B cell (primary cell): ENCODE data around the gene PFDN5. TPM values are rescaled to one million over a fixed set of nuclear protein-coding genes. Genes with fewer than 3 reads are reported as not detected.

Experiments used
- ATAC-seq: fragments of 200-7000 bp; cut with Tn5 transposase; one replicate; pipeline ENCODE4 v1.10.0; 2021; ENCODE audit warnings: low read depth, mild to moderate bottlenecking, moderate number of reproducible peaks, moderate library complexity
- CTCF ChIA-PET: fragments of 350-600 bp; sonication (Branson Sonifier 250); formaldehyde crosslinking; loops from one replicate; lab custom pipeline; 2021; ENCODE audit warnings: antibody characterized with exemption, inconsistent platforms; lab: Charles Lee
- POLR2A ChIA-PET: fragments of 350-600 bp; sonication (Branson Sonifier 250); formaldehyde crosslinking; loops from one replicate; lab custom pipeline; 2021; ENCODE audit warnings: antibody characterized with exemption; lab: Charles Lee
- DNase-seq: peaks from one replicate; pipeline ENCODE4 v3.0.0; 2013
- H2AFZ ChIP-seq: 2 replicates; pipeline ENCODE4 v1.6.1; 2012; ENCODE audit warnings: mild to moderate bottlenecking, low read depth, low read length; ENCODE audit not compliant: insufficient read depth, poor library complexity, severe bottlenecking
- H3K27ac ChIP-seq, 2 donors: 1 replicate in 1 of 2; 2 replicates in 1 of 2; pipeline ENCODE4 v1.5.1; 2012 to 2013; ENCODE audit warnings: low read length in 2 of 2, mild to moderate bottlenecking in 2 of 2, moderate library complexity in 1 of 2
- H3K27me3 ChIP-seq, 4 experiments: fragments of 200-600 bp in 1 of 4; sonication (generic) in 1 of 4; replicated peaks in 1 of 4; 1 replicate in 2 of 4; 2 replicates in 2 of 4; pipeline versions ENCODE4 v1.6.1 to v1.7.0; 2013 to 2016; ENCODE audit warnings: low read length in 3 of 4, mild to moderate bottlenecking in 2 of 4, mixed read lengths in 1 of 4, moderate library complexity in 1 of 4; ENCODE audit not compliant: insufficient read depth in 4 of 4, control insufficient read depth in 3 of 4; ENCODE audit errors: control extremely low read depth in 1 of 4
- H3K36me3 ChIP-seq, 2 experiments: replicated peaks in 1 of 2; 1 replicate in 1 of 2; 2 replicates in 1 of 2; pipeline versions ENCODE4 v1.6.1 to v1.7.1; 2013; ENCODE audit warnings: low read length in 1 of 2; ENCODE audit not compliant: insufficient read depth in 2 of 2, control insufficient read depth in 1 of 2; ENCODE audit errors: control extremely low read depth in 1 of 2, extremely low read depth in 1 of 2
- H3K4me1 ChIP-seq, 2 donors: fragments of 200-600 bp in 1 of 2; sonication (generic) in 1 of 2; 1 replicate in 1 of 2; 2 replicates in 1 of 2; pipeline versions ENCODE4 v1.5.1 to v1.6.1; 2013 to 2017; ENCODE audit warnings: low read length in 2 of 2; ENCODE audit not compliant: control insufficient read depth in 2 of 2, insufficient read depth in 2 of 2
- H3K4me2 ChIP-seq: replicated peaks from 2 replicates; pipeline ENCODE3; 2012; ENCODE audit warnings: mild to moderate bottlenecking, low read depth, low read length; ENCODE audit not compliant: poor library complexity, severe bottlenecking
- H3K4me3 ChIP-seq, 5 experiments: fragments of 200-600 bp in 1 of 5; sonication (generic) in 1 of 5; 1 replicate in 3 of 5; 2 replicates in 2 of 5; pipeline versions ENCODE4 v1.5.1 to v1.7.0; 2011 to 2016; ENCODE audit warnings: low read length in 4 of 5, mild to moderate bottlenecking in 4 of 5, low read depth in 2 of 5, control low read depth in 1 of 5, moderate library complexity in 1 of 5; ENCODE audit not compliant: insufficient read depth in 1 of 5; ENCODE audit errors: control extremely low read depth in 1 of 5, extremely low read depth in 1 of 5
- H3K79me2 ChIP-seq: fragments of 200-600 bp; sonication (generic); one replicate; pipeline ENCODE4 v1.6.0; 2016; ENCODE audit warnings: low read length; ENCODE audit not compliant: control insufficient read depth, insufficient read depth
- H3K9ac ChIP-seq: fragments of 200-600 bp; sonication (generic); 2 replicates; pipeline ENCODE4 v1.6.1; 2017; ENCODE audit warnings: mild to moderate bottlenecking, low read length, moderate library complexity
- H3K9me3 ChIP-seq, 3 donors: one replicate each; pipeline versions ENCODE4 v1.6.1 to v1.7.1; 2013; ENCODE audit warnings: low read length in 2 of 3; ENCODE audit not compliant: control insufficient read depth in 2 of 3, insufficient read depth in 1 of 3; ENCODE audit errors: control extremely low read depth in 1 of 3
- H4K20me1 ChIP-seq: 2 replicates; pipeline ENCODE4 v1.6.0; 2012; ENCODE audit warnings: mild to moderate bottlenecking, low read length; ENCODE audit not compliant: insufficient read depth, control insufficient read depth, poor library complexity, severe bottlenecking
- H3K27ac Mint-ChIP-seq: one replicate; pipeline ENCODE4 v1.8.0; 2021; ENCODE audit warnings: mixed read lengths
- H3K27me3 Mint-ChIP-seq: one replicate; pipeline ENCODE4 v1.8.0; 2021; ENCODE audit warnings: mixed read lengths
- H3K4me1 Mint-ChIP-seq: one replicate; pipeline ENCODE4 v1.8.0; 2021; ENCODE audit warnings: mixed read lengths
- H3K4me3 Mint-ChIP-seq: one replicate; pipeline ENCODE4 v1.8.0; 2021; ENCODE audit warnings: mixed read lengths
- H3K9me3 Mint-ChIP-seq: one replicate; pipeline ENCODE4 v1.8.0; 2022; ENCODE audit warnings: mixed read lengths; ENCODE audit not compliant: insufficient read depth
- CTCF ChIP-seq: fragments of 200-600 bp; IDR thresholded peaks from one replicate; pipeline ENCODE4 v1.8.0; 2022; ENCODE audit warnings: antibody characterized with exemption, mild to moderate bottlenecking
- EZH2 ChIP-seq: IDR thresholded peaks from 2 replicates; pipeline ENCODE4 v1.6.1; 2012; ENCODE audit warnings: borderline replicate concordance, low read depth, mild to moderate bottlenecking, moderate library complexity, low read length; ENCODE audit not compliant: insufficient read depth, poor library complexity, severe bottlenecking
- WGBS: methylation state at CpG from one replicate; pipeline ENCODE4 v1.1.5; 2013; ENCODE audit warnings: missing lambda C conversion rate; ENCODE audit not compliant: insufficient coverage; 5-methylcytosine and 5-hydroxymethylcytosine counted together
- intact Hi-C: fragments of 100-400 bp; cut with micrococcal nuclease; formaldehyde crosslinking; loops from one replicate; pipeline ENCODE4 v1.10.0; 2022
- polyA plus RNA-seq: library from polyadenylated mRNA; depleted of rRNA; stranded (reverse); fragments of >200 nt; gene quantifications from 2 replicates; pipeline ENCODE4 v1.2.3, GENCODE V29; 2012
- total RNA-seq, 2 donors: library from RNA; stranded (reverse); fragments of 120-200 nt in 1 of 2; gene quantifications; 1 replicate in 1 of 2; 2 replicates in 1 of 2; pipeline versions ENCODE4 v1.2.3 to v1.2.4, GENCODE V29; 2013 to 2022

The PFDN5 gene
- total and polyA plus RNA-seq, 2 donors (not counting 1 experiment from before 2014, with no cell fraction given) = 654 to 1,584 TPM

DNA sequence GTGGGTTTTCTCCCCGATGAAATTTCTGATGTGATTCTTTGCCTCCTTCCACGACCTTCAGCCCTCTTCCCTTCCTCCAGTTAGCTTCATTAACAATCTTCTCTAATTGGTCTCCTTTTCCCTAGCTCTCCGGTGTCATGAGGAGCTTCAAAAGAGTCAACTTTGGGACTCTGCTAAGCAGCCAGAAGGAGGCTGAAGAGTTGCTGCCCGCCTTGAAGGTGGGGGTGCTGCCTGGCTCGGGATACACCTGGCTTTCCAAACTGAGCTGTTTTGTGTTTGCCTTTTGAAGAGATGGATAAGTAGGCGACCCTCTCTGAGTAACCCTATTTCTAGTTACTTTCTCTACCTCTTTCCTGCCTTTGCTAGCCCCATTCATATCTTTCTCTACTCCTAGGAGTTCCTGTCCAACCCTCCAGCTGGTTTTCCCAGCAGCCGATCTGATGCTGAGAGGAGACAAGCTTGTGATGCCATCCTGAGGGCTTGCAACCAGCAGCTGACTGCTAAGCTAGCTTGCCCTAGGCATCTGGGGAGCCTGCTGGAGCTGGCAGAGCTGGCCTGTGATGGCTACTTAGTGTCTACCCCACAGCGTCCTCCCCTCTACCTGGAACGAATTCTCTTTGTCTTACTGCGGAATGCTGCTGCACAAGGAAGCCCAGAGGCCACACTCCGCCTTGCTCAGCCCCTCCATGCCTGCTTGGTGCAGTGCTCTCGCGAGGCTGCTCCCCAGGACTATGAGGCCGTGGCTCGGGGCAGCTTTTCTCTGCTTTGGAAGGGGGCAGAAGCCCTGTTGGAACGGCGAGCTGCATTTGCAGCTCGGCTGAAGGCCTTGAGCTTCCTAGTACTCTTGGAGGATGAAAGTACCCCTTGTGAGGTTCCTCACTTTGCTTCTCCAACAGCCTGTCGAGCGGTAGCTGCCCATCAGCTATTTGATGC, 26.4 kb upstream of the PFDN5 start:
- Histone ChIP-seq H3K4me2 (peak overlapping the region; percentile 99), H4K20me1 (no peaks in the 10 kb centered on the region), H3K79me2 (peaks cover 34% of the 10 kb centered on the region), H3K4me1 (peaks cover 13 to 20% of the 10 kb centered on the region in 2 donors), H2AFZ (peak overlapping the region; percentile 91), H3K4me3 (peak overlapping the region; percentile 63 to 90 (median 70)), H3K27me3 (no peaks in the 10 kb centered on the region), H3K9ac (peak overlapping the region; percentile 95), H3K36me3 (no peaks in the 10 kb centered on the region), H3K9me3 (no peaks in the 10 kb centered on the region), H3K27ac (peak overlapping the region; percentile 68 to 92)
- ATAC-seq = no peak
- POLR2A ChIA-PET = interaction anchor here (0.6 to 3.6 kb wide), 5 partner anchors 27 to 88 kb away, joined by 4 to 29 read pairs (median 8); partner anchors contain the start of genes CSAD, PFDN5 and ZNF740
- TF ChIP-seq CTCF (no peak), EZH2 (no peak)
- H3K4me3 Mint-ChIP-seq = peak overlapping the region; percentile 97
- H3K4me1 Mint-ChIP-seq = peaks cover 21% of the 10 kb centered on the region
- H3K27me3 Mint-ChIP-seq = no peaks in the 10 kb centered on the region
- 76% methylated on average over 16 of the region's 20 CpGs for WGBS
- H3K9me3 Mint-ChIP-seq = no peaks in the 10 kb centered on the region
- intact Hi-C loops = loop anchor here (1.0 kb wide), 7 partner anchors 13 to 89 kb away; partner anchors contain the start of genes AAAS, CSAD, PFDN5 and ZNF740
- CTCF ChIA-PET = interaction anchor here (1.1 to 14.1 kb wide), 17 partner anchors 10 to 108 kb away, joined by 3 to 272 read pairs (median 9); partner anchors contain the start of genes AAAS, CSAD, ITGB7 and ZNF740
- no peak for DNase-seq
- H3K27ac Mint-ChIP-seq = peak overlapping the region; percentile 87

- intact Hi-C loops = no loop called here
- H3K36me3 ChIP-seq = no peaks in the 10 kb centered on the region
- H3K4me1 Mint-ChIP-seq = no peaks in the 10 kb centered on the region
- ChIA-PET POLR2A (interaction anchor here (0.7 kb wide), 1 partner anchor 309 kb away, joined by 4 read pairs; no protein-coding TSS in a partner anchor), CTCF (no interaction called here)
- TF ChIP-seq EZH2 (no peak), CTCF (no peak)
- H3K9me3 ChIP-seq = no peaks in the 10 kb centered on the region
- no peak overlapping the region for H3K4me3 Mint-ChIP-seq
- H3K4me3 ChIP-seq = no peak overlapping the region
- no peak overlapping the region for H3K27ac Mint-ChIP-seq
- DNase-seq (no peak), ATAC-seq (no peak)
- H2AFZ ChIP-seq = no peak overlapping the region
- H3K27me3 Mint-ChIP-seq = no peaks in the 10 kb centered on the region
- peaks cover 24% of the 10 kb centered on the region for H3K79me2 ChIP-seq
- WGBS = 93% methylated on average over 3 of the region's 5 CpGs
- no peaks in the 10 kb centered on the region for H3K9me3 Mint-ChIP-seq
- no peak overlapping the region for H3K27ac ChIP-seq
- no peak overlapping the region for H3K9ac ChIP-seq
- H4K20me1 ChIP-seq = no peaks in the 10 kb centered on the region
- H3K27me3 ChIP-seq = no peaks in the 10 kb centered on the region
- H3K4me1 ChIP-seq = no peaks in the 10 kb centered on the region
- H3K4me2 ChIP-seq = no peak overlapping the region
Measured at GRCh38 chr12:53274445-53274844, 20.9 kb upstream of the PFDN5 start.
